ENCODE measurements around the gene FSTL5. TPM values are rescaled to one million over a fixed set of nuclear protein-coding genes. Genes with fewer than 3 reads are reported as not detected.

Gene FSTL5
- total and polyA plus RNA-seq, 2 of the 8 experiments (the other 6 are each of a cell fraction or from before 2014, with no cell fraction given) = 0.09 to 0.32 TPM

- TF ChIP-seq KDM1A (IDR thresholded peaks at IDR 0.05; ENCODE audit: borderline replicate concordance, low read length) = no peak
- no peak for TF ChIP-seq ATF2 (IDR thresholded peaks at IDR 0.05; ENCODE audit: low read length)
- no peak for TF ChIP-seq PHF8 (conservative IDR thresholded peaks at IDR 0.05; ENCODE audit: low read depth, low read length)
- TF ChIP-seq CHD7 (IDR thresholded peaks at IDR 0.05; ENCODE audit: insufficient replicate concordance, low read length) = no peak
These were observed 37.1 kb downstream of the FSTL5 start (continued) for GRCh38 chr4:162126729-162127128.

Data from H1 (cell line).